Suprapubic skin (tissue), 4 donors: ENCODE results near the gene CCDC33. TPM values are rescaled to one million over a fixed set of nuclear protein-coding genes. Genes with fewer than 3 reads are reported as not detected.

Experiments used
- DNase-seq, 2 donors: peaks; one replicate each; pipeline ENCODE4 v3.0.0-alpha.2; 2019; ENCODE audit warnings: low spot score in 2 of 2
- H3K27ac ChIP-seq: fragments of 200-600 bp; sonication (generic); one replicate; pipeline ENCODE4 v1.5.1; 2019
- H3K27me3 ChIP-seq: fragments of 200-600 bp; sonication (generic); one replicate; pipeline ENCODE4 v1.5.1; 2019
- H3K36me3 ChIP-seq: fragments of 200-600 bp; sonication (generic); one replicate; pipeline ENCODE4 v1.5.1; 2019
- H3K4me1 ChIP-seq: fragments of 200-600 bp; sonication (generic); one replicate; pipeline ENCODE4 v1.5.1; 2019
- H3K4me3 ChIP-seq: fragments of 200-600 bp; sonication (generic); one replicate; pipeline ENCODE4 v1.5.1; 2019; ENCODE audit warnings: mild to moderate bottlenecking
- H3K9me3 ChIP-seq: fragments of 200-600 bp; sonication (generic); one replicate; pipeline ENCODE4 v1.5.1; 2019
- EP300 ChIP-seq: sonication (generic); formaldehyde crosslinking; IDR thresholded peaks from one replicate; pipeline ENCODE4 v1.6.1; 2017; ENCODE audit warnings: antibody characterized with exemption
- POLR2A ChIP-seq, 2 donors: fragments of 450-650 bp; IDR thresholded peaks; one replicate each; pipeline ENCODE4 v1.6.1; 2017; ENCODE audit warnings: antibody characterized with exemption in 2 of 2, mild to moderate bottlenecking in 2 of 2, moderate library complexity in 2 of 2
- POLR2AphosphoS5 ChIP-seq, 3 donors: sonication (generic); formaldehyde crosslinking; IDR thresholded peaks; one replicate each; pipeline ENCODE4 v1.6.1; 2017; ENCODE audit warnings: antibody characterized with exemption in 3 of 3
- WGBS: methylation state at CpG from one replicate; pipeline ENCODE4 v1.1.5; 2018; 5-methylcytosine and 5-hydroxymethylcytosine counted together
- total RNA-seq, 4 donors: library from RNA; depleted of rRNA; stranded (reverse); fragments of >200 nt; gene quantifications; one replicate each; pipeline ENCODE4 v1.1.0, GENCODE V29; 2016
- TF ChIP-seq, protein P1 (sequence below), 2 donors: fragments of 200-600 bp in 1 of 2; fragments of 450-650 bp in 1 of 2; sonication (generic) in 1 of 2; IDR thresholded peaks; one replicate each; pipeline ENCODE4 v1.5.1; 2016 to 2019; ENCODE audit warnings: antibody characterized with exemption in 2 of 2, mild to moderate bottlenecking in 1 of 2, moderate library complexity in 1 of 2

Gene CCDC33
- total RNA-seq, 4 donors from 2014 or later, result 0.60 TPM; not detected in 3

GRCh38 chr15:74220475-74221248 lies 15.5 kb upstream of the CCDC33 start:
- peaks cover 57% of the 10 kb centered on the region for H3K27me3 ChIP-seq
- DNase-seq, result no peak

DNA sequence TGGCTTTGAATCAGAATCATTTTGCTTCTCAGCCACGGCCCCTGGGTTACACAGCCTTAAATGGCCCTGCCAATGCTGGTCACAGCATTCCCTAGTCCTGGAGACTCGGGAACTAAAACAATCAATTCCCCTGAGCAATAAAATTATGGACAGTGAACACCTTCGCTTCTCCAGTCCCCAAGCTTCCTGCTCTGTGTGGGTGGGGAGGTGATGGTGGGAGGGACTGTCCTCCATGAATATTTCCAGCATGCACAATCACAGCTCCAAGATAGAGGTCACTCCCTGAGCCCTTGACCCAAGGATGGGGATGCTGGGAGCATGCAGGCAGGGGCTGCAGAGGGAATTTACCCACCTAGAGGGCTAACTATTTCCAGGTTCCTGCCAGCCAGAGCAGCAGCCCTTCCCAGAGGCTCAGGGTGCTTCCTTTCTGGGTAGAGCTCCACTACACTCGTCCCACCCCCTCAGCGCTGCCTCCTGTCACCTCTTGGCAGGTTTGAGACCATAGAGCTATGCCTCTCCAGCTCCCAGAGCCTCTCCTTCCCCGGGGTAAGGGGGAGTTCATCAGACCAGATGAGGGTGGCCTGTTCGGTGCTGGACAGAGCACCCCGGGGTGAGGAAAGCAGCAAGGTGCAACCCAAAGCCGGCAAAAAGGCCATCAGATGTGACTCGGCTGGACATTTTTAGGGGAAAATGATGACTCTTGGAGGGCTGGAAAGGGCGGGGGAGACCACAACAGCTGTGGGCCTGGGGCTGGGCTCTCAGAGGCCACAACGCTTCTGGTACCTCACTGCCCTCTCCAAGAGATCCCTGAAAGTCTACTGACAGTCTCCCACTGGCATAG lies 14.5 kb upstream of the CCDC33 start:
- Histone ChIP-seq H3K27me3 (peaks cover 53% of the 10 kb centered on the region), H3K36me3 (no peaks in the 10 kb centered on the region), H3K9me3 (no peaks in the 10 kb centered on the region), H3K4me1 (no peaks in the 10 kb centered on the region), H3K27ac (no peak overlapping the region), H3K4me3 (no peak overlapping the region)
- DNase-seq, result no peak
- WGBS, result 47% methylated on average over 12 of the region's 12 CpGs
- no peak for TF ChIP-seq EP300
- no peak for TF ChIP-seq POLR2A (IDR thresholded peaks at IDR 0.05)
- TF ChIP-seq POLR2AphosphoS5 (IDR thresholded peaks at IDR 0.05), result no peak
- TF ChIP-seq, protein P1, sequence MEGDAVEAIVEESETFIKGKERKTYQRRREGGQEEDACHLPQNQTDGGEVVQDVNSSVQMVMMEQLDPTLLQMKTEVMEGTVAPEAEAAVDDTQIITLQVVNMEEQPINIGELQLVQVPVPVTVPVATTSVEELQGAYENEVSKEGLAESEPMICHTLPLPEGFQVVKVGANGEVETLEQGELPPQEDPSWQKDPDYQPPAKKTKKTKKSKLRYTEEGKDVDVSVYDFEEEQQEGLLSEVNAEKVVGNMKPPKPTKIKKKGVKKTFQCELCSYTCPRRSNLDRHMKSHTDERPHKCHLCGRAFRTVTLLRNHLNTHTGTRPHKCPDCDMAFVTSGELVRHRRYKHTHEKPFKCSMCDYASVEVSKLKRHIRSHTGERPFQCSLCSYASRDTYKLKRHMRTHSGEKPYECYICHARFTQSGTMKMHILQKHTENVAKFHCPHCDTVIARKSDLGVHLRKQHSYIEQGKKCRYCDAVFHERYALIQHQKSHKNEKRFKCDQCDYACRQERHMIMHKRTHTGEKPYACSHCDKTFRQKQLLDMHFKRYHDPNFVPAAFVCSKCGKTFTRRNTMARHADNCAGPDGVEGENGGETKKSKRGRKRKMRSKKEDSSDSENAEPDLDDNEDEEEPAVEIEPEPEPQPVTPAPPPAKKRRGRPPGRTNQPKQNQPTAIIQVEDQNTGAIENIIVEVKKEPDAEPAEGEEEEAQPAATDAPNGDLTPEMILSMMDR (IDR thresholded peaks at IDR 0.05), result no peak

More at GRCh38 chr15:74220475-74221248, 15.5 kb upstream of the CCDC33 start:
- Histone ChIP-seq H3K36me3 (no peaks in the 10 kb centered on the region), H3K9me3 (no peaks in the 10 kb centered on the region), H3K27ac (no peak overlapping the region), H3K4me3 (no peak overlapping the region), H3K4me1 (no peaks in the 10 kb centered on the region)
- TF ChIP-seq, protein P1 (IDR thresholded peaks at IDR 0.05), result no peak
- TF ChIP-seq POLR2A (IDR thresholded peaks at IDR 0.05) (no peak), EP300 (no peak), POLR2AphosphoS5 (IDR thresholded peaks at IDR 0.05) (no peak)
- WGBS, result 67% methylated on average over 10 of the region's 11 CpGs

GRCh38 chr15:74222240-74223119 lies 13.6 kb upstream of the CCDC33 start:
- WGBS, result 27% methylated on average over 25 of the region's 25 CpGs
- peak in 1 of 2 donors; percentile 74 for DNase-seq
- TF ChIP-seq, protein P1 (IDR thresholded peaks at IDR 0.05), result no peak
- no peak for TF ChIP-seq EP300
- TF ChIP-seq POLR2AphosphoS5 (IDR thresholded peaks at IDR 0.05), result no peak
- TF ChIP-seq POLR2A (IDR thresholded peaks at IDR 0.05), result no peak
- no peak overlapping the region for H3K27ac ChIP-seq
- H3K9me3 ChIP-seq, result no peaks in the 10 kb centered on the region
- peaks cover 60% of the 10 kb centered on the region for H3K27me3 ChIP-seq
- no peaks in the 10 kb centered on the region for H3K4me1 ChIP-seq
- H3K36me3 ChIP-seq, result no peaks in the 10 kb centered on the region
- no peak overlapping the region for H3K4me3 ChIP-seq

- no peak overlapping the region for H3K27ac ChIP-seq
- no peaks in the 10 kb centered on the region for H3K9me3 ChIP-seq
- DNase-seq, result no peak
- TF ChIP-seq, protein P1 (IDR thresholded peaks at IDR 0.05), result no peak
- TF ChIP-seq EP300 (no peak), POLR2A (IDR thresholded peaks at IDR 0.05) (no peak)
- WGBS, result 80% methylated on average over 5 of the region's 5 CpGs
- peaks cover 67% of the 10 kb centered on the region for H3K27me3 ChIP-seq
- H3K4me3 ChIP-seq, result no peak overlapping the region
- H3K36me3 ChIP-seq, result no peaks in the 10 kb centered on the region
- peaks cover 10% of the 10 kb centered on the region for H3K4me1 ChIP-seq
Observed at GRCh38 chr15:74225928-74226327, 10.2 kb upstream of the CCDC33 start.
